KMS-11 (cell line): ENCODE measurements around the gene MAPT.

Experiments
- H2AFZ ChIP-seq: fragments of 200-600 bp; sonication (generic); 2 replicates; pipeline ENCODE4 v1.6.1; 2016; ENCODE audit warnings: antibody characterized with exemption, mixed run types, low read depth
- H3K27ac ChIP-seq: fragments of 200-600 bp; sonication (generic); 2 replicates; pipeline ENCODE4 v1.6.1; 2016; ENCODE audit warnings: mild to moderate bottlenecking, mixed run types
- H3K27me3 ChIP-seq: fragments of 200-600 bp; sonication (generic); 2 replicates; pipeline ENCODE4 v1.6.1; 2017; ENCODE audit warnings: mild to moderate bottlenecking, low read depth, mixed run types, moderate library complexity; ENCODE audit not compliant: insufficient read depth
- H3K36me3 ChIP-seq: fragments of 200-600 bp; sonication (generic); 2 replicates; pipeline ENCODE4 v1.6.1; 2017; ENCODE audit warnings: mild to moderate bottlenecking, mixed run types; ENCODE audit not compliant: insufficient read depth
- H3K4me1 ChIP-seq: fragments of 200-600 bp; sonication (generic); 2 replicates; pipeline ENCODE4 v1.6.1; 2016; ENCODE audit warnings: mild to moderate bottlenecking, low read depth, mixed run types; ENCODE audit not compliant: poor library complexity, severe bottlenecking
- H3K4me2 ChIP-seq: fragments of 200-600 bp; sonication (generic); 2 replicates; pipeline ENCODE4 v1.7.0; 2016; ENCODE audit warnings: mild to moderate bottlenecking, mixed run types
- H3K4me3 ChIP-seq: fragments of 200-600 bp; sonication (generic); IDR thresholded peaks from 2 replicates; pipeline ENCODE4 v1.6.1; 2017; ENCODE audit warnings: low read depth, low read length, mixed read lengths; ENCODE audit not compliant: insufficient read depth
- H3K79me2 ChIP-seq: fragments of 200-600 bp; sonication (generic); 2 replicates; pipeline ENCODE4 v1.6.1; 2016; ENCODE audit warnings: low read depth, mixed run types; ENCODE audit not compliant: insufficient read depth
- H3K9ac ChIP-seq: fragments of 200-600 bp; sonication (generic); 2 replicates; pipeline ENCODE4 v1.6.1; 2016; ENCODE audit warnings: mild to moderate bottlenecking, mixed run types
- H4K20me1 ChIP-seq: fragments of 200-600 bp; sonication (generic); 2 replicates; pipeline ENCODE4 v1.6.1; 2016; ENCODE audit warnings: mild to moderate bottlenecking, mixed run types; ENCODE audit not compliant: insufficient read depth
- CTCF ChIP-seq: fragments of 200-600 bp; sonication (generic); conservative IDR thresholded peaks from 2 replicates; pipeline ENCODE4 v1.6.1; 2017; ENCODE audit warnings: low read depth, mild to moderate bottlenecking, antibody characterized with exemption, low read length, moderate library complexity, mixed read lengths

The MAPT gene

GRCh38 chr17:46061435-46061834, 167.1 kb downstream of the MAPT start:
- H3K36me3 ChIP-seq: peaks cover 6% of the 10 kb centered on the region; the same call in 1 of the 2 replicates
- peaks cover 12% of the 10 kb centered on the region; the same call in 1 of the 2 replicates for H3K79me2 ChIP-seq
- no peak overlapping the region for H3K27ac ChIP-seq
- no peaks in the 10 kb centered on the region for H4K20me1 ChIP-seq
- peak; percentile 66 for TF ChIP-seq CTCF
- no peaks in the 10 kb centered on the region for H3K27me3 ChIP-seq
- H3K4me1 ChIP-seq: peaks cover 45% of the 10 kb centered on the region
- H3K9ac ChIP-seq: no peak overlapping the region
- H2AFZ ChIP-seq: no peak overlapping the region
- H3K4me2 ChIP-seq: no peak overlapping the region
- H3K4me3 ChIP-seq: no peak overlapping the region

GRCh38 chr17:46063241-46063640, 168.9 kb downstream of the MAPT start:
- H3K4me3 ChIP-seq: no peak overlapping the region
- H4K20me1 ChIP-seq: no peaks in the 10 kb centered on the region
- no peak for TF ChIP-seq CTCF
- H3K79me2 ChIP-seq: peaks cover 8% of the 10 kb centered on the region; the same call in 1 of the 2 replicates
- H3K4me2 ChIP-seq: no peak overlapping the region
- peaks cover 9% of the 10 kb centered on the region; the same call in 1 of the 2 replicates for H3K36me3 ChIP-seq
- peaks cover 39% of the 10 kb centered on the region for H3K4me1 ChIP-seq
- H2AFZ ChIP-seq: no peak overlapping the region
- H3K9ac ChIP-seq: no peak overlapping the region
- H3K27ac ChIP-seq: no peak overlapping the region
- H3K27me3 ChIP-seq: no peaks in the 10 kb centered on the region

GRCh38 chr17:46064460-46064859, 170.1 kb downstream of the MAPT start:
- no peak for TF ChIP-seq CTCF
- Histone ChIP-seq H3K79me2 (peaks cover 6% of the 10 kb centered on the region; the same call in 1 of the 2 replicates), H3K4me2 (no peak overlapping the region), H4K20me1 (no peaks in the 10 kb centered on the region), H3K9ac (no peak overlapping the region), H3K4me1 (peaks cover 28% of the 10 kb centered on the region), H3K27me3 (no peaks in the 10 kb centered on the region), H3K36me3 (peaks cover 9% of the 10 kb centered on the region; the same call in 1 of the 2 replicates), H3K27ac (no peak overlapping the region), H2AFZ (no peak overlapping the region), H3K4me3 (no peak overlapping the region)

GRCh38 chr17:46071796-46072195, 177.4 kb downstream of the MAPT start:
- Histone ChIP-seq H3K4me3 (no peak overlapping the region), H3K4me2 (no peak overlapping the region), H3K36me3 (no peaks in the 10 kb centered on the region; the same call in 1 of the 2 replicates), H2AFZ (no peak overlapping the region), H3K27me3 (no peaks in the 10 kb centered on the region), H3K79me2 (peaks cover 14% of the 10 kb centered on the region; the same call in 1 of the 2 replicates), H3K27ac (no peak overlapping the region), H3K4me1 (peaks cover 6% of the 10 kb centered on the region), H4K20me1 (no peaks in the 10 kb centered on the region), H3K9ac (no peak overlapping the region)
- no peak for TF ChIP-seq CTCF
